ENCODE measurements around the gene KCTD2.
"Not testable (repeated sequence)": the region's sequence is repeated elsewhere in the genome, so short reads cannot be mapped to it uniquely, and the experiment has no call there.

The KCTD2 gene

DNA sequence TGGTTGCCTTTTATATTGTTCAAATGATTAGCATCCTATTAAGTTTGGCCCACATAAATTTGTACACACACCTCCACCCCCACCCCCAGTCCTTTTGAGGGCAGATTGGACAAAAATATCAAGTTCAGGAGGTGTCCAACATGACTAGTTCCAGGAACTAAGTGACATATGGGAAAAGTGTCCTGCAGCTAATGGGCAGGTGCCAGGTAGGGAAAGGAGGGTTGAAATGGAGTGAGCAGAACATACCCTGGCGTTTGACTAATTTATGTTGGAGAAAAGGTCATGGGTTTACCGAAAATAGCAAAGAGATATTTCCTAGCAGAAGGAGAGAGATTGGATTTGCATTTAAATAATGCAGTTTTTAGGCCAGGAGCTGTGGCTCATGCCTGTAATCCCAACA is 4.9 kb downstream of the KCTD2 start:
- FAIRE-seq (no peak), DNase-seq (ENCODE audit: insufficient read length, low spot score) (no peak)
- TF ChIP-seq POLR2A (IDR thresholded peaks at IDR 0.05; ENCODE audit: low read depth, low read length): no peak

DNA sequence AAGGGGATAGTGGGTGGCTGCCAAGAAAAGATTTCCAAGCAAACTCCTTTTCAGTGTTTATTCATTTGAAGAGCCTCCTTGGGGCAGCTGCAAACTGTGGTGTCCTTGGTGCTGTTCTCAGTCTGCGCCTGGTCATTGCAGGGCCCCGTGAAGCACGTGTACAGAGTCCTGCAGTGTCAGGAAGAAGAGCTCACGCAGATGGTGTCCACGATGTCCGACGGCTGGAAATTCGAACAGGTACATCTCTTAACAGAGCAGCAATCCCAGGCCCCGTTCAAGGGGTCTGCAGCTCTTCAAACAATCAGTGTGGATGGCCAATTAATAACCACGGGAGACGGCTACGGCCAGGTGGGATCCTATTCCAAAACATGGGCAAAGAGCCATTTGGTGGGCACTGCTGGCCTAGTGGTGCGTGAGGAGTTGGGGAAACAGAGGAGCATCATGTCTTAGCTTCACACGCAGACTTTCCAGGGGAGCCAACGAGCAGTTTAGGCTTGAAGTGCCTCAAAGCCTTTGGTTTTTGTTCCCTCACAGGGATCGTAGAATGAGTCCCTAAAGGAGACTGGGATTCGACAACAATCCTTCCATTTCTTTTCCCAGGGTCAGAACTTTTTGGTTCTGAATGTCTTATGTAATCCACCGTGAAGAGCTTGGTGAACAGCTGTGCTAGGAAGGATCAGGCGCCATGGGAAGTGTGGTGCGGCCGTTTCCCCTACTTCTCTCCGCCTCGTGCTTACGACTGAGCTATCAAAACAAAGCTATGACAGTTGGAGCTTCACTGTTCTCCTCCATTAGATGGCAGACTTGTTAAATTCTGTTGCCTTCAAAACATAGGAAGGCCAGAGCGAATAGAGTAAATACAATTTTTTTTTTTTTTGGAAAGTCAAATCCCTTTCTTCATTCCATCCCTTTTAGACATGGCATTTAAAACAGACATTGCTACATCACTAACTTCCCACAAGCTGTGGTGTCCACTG is 12.6 kb downstream of the KCTD2 start:
- no peak for TF ChIP-seq POLR2A (IDR thresholded peaks at IDR 0.05; ENCODE audit: low read depth, low read length)
- no peak for FAIRE-seq
- DNase-seq (ENCODE audit: insufficient read length, low spot score): no peak

DNA sequence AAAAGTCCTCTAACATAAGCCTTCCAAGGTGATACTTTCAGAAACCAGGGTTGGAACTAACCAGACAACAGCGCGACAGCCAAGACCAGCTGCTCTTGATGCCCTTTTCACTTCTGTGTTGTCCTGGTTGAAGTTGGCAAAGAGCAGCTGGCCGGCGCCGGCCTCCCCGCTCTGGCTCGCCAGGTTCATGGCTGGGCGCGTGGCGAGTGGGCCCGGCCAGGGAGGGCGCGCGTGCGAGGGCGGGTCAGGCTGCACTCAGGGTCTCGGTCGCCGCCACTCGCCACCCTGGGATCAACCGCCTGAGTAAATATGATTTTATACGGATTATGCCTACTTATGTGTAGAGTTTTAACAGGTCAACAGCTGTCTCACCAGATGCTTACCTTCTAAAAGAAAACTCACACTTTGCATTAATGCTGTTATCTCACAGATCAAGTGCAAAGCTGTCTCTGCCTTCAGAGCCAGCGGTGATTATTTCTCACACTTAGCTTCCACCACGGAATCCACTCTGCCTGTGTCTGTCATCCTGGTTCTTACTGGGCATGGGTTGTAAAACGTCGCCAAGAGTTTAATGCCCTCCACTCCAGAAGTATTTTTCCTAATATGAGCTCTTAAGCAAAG is 13.5 kb downstream of the KCTD2 start:
- no peak for DNase-seq (ENCODE audit: insufficient read length, low spot score)
- no peak for FAIRE-seq
- no peak for TF ChIP-seq POLR2A (IDR thresholded peaks at IDR 0.05; ENCODE audit: low read depth, low read length)

DNA sequence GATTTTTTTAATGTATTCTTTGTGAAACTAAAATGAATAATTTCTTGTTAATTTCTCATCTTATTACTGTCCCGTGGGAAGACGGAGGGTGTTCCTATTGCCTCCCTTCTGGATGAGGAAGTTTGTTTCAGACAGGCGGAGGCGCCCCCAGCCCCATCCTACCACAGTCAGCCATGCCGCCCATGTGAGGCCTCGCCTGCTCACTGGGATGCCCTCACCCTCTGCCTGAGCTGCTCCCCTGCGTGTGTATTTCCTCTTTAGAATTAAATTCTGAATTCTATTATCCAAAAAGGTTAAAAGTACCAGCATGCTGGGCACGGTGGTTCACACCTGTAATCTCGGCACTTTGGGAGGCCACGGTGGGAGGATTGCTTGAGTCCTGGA is 14.0 kb downstream of the KCTD2 start:
- FAIRE-seq (no peak), DNase-seq (ENCODE audit: insufficient read length, low spot score) (no peak)
- no peak for TF ChIP-seq POLR2A (IDR thresholded peaks at IDR 0.05; ENCODE audit: low read depth, low read length)

DNA sequence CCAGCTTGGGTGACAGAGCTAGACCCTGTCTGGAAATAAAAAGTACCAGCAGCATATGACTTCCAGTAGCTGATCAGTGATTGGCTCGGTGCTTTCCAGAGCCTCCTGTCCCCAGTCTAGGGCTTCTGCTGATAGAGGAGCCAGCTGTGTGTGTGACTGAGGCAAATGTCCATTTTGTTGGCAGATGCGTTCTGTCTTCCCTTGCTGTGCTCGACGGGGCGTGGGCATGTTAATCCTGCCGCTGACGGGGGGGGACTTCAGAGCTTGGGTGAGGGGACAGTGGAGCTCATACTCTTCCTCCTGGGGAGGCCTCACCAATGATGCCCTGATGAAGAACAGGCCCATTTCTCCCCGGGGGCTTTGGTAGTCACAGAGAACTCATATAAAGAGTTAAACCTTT is 14.6 kb downstream of the KCTD2 start:
- no peak for FAIRE-seq
- DNase-seq (ENCODE audit: insufficient read length, low spot score): no peak
- no peak for TF ChIP-seq POLR2A (IDR thresholded peaks at IDR 0.05; ENCODE audit: low read depth, low read length)

DNA sequence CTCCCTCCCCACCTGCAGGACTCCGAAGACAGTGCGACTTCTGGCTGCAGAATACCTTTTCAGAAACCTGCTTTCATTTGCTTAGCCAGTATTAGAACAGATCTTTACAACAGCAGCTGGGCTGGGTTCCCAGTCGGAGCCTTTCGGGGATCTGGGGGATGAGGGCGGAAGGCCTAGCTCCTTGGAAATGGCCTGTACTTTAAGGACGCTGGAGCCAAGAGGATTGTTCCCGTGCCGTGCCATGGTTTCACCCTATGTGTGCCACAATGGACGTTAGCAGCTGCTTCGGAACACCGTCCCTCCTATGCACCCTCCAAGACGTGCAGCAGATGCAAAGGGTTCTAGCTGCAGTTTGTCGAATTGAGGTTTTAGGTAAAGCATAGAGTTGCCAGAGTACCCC is 16.2 kb downstream of the KCTD2 start:
- DNase-seq (ENCODE audit: insufficient read length, low spot score): no peak
- no peak for FAIRE-seq
- TF ChIP-seq POLR2A (IDR thresholded peaks at IDR 0.05; ENCODE audit: low read depth, low read length): no peak

DNA sequence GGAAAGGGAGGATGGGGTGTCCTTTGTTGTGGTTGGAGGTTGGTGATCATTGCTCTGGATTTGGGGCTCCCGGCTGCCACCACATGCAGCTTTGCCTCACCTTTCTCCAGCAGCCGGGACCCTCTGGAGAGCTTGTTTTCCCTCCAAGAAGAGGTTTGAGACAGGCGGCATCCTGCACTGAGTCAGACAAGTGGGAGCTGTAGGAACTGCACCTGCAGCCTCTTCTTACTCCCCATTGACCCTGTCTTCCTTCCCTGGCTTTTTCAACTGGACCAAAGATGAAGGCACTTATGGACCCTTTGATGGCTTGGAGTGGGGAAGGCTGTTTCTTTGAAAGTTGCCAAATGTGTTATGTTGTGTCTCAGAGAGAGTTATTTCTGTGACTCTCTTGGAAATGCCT is 16.6 kb downstream of the KCTD2 start:
- no peak for FAIRE-seq
- DNase-seq (ENCODE audit: insufficient read length, low spot score): no peak
- TF ChIP-seq POLR2A (IDR thresholded peaks at IDR 0.05; ENCODE audit: low read depth, low read length): no peak

DNA sequence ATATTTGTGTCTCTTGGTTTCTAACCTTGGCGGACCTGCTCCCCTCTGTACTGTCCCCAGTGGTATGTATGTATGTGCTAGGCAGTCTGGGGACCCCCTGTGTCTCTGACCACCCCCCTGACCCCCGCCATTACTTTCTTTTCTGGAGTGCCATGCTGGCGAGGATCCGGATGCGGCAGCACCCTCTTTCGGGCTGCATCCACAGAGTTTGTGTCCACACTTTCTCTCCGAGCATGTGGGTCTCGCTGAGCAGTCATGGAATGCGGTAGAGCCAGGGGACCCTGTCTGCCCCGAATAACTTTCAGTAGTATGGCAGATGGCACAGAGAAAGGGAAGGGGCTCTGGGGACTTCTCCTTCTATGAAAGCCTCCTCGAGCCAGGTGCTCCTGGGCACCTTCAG is 17.0 kb downstream of the KCTD2 start:
- DNase-seq (ENCODE audit: insufficient read length, low spot score): no peak
- TF ChIP-seq POLR2A (IDR thresholded peaks at IDR 0.05; ENCODE audit: low read depth, low read length): no peak
- no peak for FAIRE-seq

DNA sequence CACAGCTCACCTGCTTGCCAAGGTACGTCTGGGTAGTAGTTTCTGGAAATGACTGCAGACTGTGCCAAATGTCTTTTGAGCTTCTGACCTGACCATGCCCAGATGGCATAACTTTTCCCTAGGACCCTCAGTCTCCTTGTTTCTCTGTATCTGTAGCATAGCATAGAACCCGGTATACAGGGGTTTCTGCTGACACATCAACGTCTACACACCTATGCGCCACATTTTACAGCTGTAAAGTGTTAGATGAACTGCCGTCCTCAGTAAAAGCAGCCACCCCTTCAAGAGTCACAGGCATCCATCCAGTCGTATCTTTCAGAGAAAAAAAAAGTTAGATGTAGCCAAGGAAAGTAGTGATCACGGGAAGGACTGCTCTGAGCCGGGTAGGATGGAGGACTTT is 17.4 kb downstream of the KCTD2 start:
- TF ChIP-seq POLR2A (IDR thresholded peaks at IDR 0.05; ENCODE audit: low read depth, low read length): no peak
- DNase-seq (ENCODE audit: insufficient read length, low spot score) (no peak), FAIRE-seq (no peak)

DNA sequence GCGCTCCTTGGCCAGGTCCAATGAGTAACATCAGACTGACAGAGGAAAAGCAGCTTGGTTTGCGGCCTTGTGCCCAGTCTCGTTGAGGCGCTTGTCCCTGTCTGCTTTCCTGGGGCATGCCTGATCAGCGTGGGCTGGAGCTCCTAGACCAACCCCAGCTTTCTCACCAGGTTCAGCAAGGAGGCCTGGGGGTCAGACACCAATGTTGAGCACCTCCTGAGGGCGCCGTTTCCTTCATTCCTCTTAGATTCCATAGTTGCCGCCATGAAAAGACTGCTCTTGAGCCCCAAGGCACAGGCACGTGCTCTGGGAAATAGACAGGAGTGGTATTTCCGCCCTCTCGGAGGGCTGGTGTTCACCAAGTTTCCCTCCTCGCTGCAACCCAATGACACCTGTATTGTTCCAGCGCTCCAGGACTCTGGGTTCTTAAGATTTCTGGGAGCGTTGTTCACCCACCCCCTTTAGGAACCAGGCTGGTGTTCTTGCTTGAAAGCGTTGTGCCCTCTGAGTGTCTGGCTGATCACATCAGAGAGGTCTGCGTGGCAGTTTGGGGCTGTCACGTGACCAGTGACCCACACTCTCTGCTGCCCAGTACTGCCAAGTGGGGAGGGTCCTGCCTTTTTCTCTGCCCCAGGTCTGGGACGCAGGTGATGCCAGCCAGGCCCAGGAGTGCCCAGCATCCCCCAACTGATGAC is 18.0 kb downstream of the KCTD2 start:
- no peak for TF ChIP-seq POLR2A (IDR thresholded peaks at IDR 0.05; ENCODE audit: low read depth, low read length)
- DNase-seq (ENCODE audit: insufficient read length, low spot score): no peak
- no peak for FAIRE-seq

DNA sequence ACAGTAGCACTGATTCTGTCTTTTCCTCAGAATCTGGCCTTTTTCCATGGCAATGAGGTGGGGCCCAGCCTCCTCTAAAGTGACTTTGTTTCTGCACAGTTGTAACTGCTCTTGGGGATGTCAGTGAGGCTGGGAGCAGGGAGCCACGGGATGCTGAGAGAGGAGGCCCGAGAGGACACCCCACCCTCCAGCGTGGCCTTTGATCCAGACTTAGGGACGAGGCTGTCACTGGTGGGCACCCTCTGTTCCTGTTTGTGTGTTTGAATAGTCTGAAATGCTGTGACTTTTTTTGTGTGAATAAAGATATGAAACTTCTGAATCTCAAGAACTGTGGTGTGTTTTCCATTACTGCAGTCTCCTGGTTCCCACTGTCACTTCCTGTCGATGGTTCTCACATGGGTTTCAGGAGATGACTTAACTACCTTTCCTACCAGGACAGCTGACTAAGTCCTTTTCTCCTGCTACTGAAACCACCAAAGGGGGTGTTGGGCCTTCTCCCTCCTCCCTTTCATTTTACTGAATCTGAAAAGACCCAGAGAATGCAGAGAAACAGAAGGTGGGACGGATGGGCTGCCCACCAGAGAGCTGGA is 18.6 kb downstream of the KCTD2 start:
- FAIRE-seq: no peak
- DNase-seq (ENCODE audit: insufficient read length, low spot score): peak; percentile 72
- TF ChIP-seq POLR2A (IDR thresholded peaks at IDR 0.05; ENCODE audit: low read depth, low read length): no peak

DNA sequence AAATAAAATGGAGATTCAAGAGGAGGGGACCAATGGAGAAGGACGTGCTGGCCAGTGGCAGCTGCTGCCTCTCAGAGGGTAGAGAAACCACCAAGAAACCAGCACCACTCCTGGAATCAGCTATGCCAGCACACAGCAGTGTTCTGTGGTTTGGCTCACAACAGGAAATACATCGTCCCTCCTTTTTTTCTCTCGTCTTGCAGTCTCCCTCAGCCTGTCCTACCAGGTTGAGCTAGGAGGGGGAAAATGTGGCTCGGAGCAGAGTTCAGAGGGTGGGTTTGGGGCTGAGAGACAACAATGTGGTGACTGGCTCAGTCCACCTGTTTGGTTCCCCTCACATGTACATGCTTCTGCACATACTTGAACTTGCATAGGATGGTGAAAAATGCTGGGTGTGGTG is 20.8 kb downstream of the KCTD2 start:
- peak; percentile 84 for DNase-seq (ENCODE audit: insufficient read length, low spot score)
- no peak for FAIRE-seq
- no peak for TF ChIP-seq POLR2A (IDR thresholded peaks at IDR 0.05; ENCODE audit: low read depth, low read length)

DNA sequence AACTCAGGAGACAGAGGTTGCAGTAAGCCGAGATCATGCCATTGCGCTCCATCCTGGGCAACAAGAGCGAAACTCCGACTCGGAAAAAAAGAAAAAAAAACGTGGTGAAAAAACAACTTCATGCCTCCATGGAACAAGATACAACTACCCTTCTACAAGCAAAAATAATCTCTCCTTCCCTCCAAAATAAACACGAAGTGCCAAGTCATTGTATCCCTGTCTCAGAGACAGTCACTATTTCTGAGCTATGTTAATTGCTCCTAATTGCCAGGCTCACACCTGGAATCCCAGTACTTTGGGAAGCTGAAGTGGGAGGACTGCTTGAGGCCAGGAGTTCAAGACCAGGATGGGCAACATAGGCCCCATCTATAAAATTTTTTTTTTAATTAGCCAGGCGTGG is 21.7 kb downstream of the KCTD2 start:
- DNase-seq (ENCODE audit: insufficient read length, low spot score) (no peak), FAIRE-seq (no peak)
- no peak for TF ChIP-seq POLR2A (IDR thresholded peaks at IDR 0.05; ENCODE audit: low read depth, low read length)

DNA sequence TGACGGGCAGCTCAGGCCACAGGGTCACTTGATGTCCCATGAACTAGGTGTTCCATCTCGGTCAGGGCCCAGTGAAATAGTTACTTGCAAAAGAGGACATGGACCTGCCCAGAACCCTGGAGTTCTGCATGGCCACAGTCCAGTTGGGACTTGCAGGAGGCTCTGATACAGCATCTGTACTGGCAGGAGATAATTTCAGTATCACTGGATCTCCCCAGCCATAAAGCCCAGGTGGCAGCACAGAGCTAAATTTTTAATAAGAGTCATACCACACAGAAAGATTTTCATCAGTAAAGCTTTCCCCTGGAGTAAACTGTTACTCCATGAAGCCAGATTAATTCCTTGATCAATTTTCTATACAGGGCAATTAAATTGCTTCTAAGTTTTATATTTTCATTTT is 22.8 kb downstream of the KCTD2 start:
- peak; percentile 61 for DNase-seq (ENCODE audit: insufficient read length, low spot score)
- TF ChIP-seq POLR2A (IDR thresholded peaks at IDR 0.05; ENCODE audit: low read depth, low read length): no peak

DNA sequence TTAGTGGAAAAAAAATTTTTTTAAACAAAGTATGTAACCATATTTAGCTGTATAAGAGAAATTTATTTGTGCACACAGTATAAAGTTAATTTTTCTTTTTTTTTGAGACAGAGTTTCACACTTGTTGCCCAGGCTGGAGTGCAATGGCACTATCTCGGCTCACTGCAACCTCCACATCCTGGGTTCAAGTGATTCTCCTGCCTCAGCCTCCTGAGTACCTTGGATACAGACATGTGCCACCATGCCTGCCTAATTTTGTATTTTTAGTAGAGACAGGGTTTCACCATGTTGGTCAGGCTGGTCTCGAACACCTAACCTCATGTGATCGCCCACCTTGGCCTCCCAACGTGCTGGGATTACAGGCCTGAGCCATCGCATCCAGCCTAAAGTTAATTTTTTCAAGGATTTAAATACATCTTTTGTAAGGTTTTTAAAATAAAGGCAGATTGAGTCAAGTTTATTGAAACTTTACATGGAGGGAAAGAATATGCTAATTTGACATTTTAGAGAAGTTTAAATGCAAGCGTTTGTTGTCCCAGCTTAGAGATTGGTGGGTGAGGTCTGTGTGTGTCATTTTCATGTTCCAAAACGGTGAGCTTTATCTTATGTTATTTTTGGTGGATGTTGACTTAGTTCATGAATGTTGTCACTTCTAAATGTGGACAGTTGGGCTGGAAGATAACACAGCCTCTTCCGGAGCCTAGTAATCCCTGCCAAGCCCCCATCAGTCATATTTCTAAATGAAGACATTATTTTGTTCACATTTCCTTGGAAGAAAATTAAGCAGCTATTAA is 24.6 kb downstream of the KCTD2 start:
- not testable (repeated sequence) for FAIRE-seq; DNase-seq (ENCODE audit: insufficient read length, low spot score)

More for the DNA sequence above, 22.8 kb downstream of the KCTD2 start:
- no peak for FAIRE-seq

DNA sequence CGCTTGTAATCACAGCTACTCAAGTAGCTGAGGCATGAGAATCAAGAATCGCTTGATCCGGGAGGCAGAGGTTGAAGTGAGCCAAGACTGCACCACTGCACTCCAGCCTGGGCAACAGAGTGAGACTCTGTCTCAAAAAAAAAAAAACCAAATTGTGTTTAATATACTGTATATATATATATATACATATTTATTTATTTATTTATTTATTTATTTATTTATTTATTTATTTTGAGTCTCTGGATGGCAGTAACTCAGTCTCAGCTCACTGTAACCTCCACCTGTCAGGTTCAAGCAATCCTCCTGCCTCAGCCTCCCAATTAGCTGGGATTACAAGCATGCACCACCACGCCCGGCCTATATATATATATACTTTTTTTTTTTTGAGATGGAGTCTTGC is 25.9 kb downstream of the KCTD2 start:
- DNase-seq (ENCODE audit: insufficient read length, low spot score); FAIRE-seq: not testable (repeated sequence)
